Neural progenitor cell (in vitro differentiated cells): Measurements from ENCODE around the gene CDCA4. TPM values are rescaled to one million over a fixed set of nuclear protein-coding genes. Genes with fewer than 3 reads are reported as not detected.

Experiments
- DNase-seq: peaks from one replicate; pipeline ENCODE4 v3.0.0-alpha.2; 2016; ENCODE audit warnings: low spot score
- H2AFZ ChIP-seq: fragments of 200-600 bp; sonication (generic); replicated peaks from 2 replicates; pipeline ENCODE4 v1.6.1; 2016; ENCODE audit warnings: antibody characterized with exemption
- H3F3A ChIP-seq: fragments of 200-600 bp; sonication (generic); 2 replicates; pipeline ENCODE4 v1.6.1; 2016; ENCODE audit warnings: antibody characterized with exemption, low read depth
- H3K27ac ChIP-seq: fragments of 200-600 bp; sonication (generic); 2 replicates; pipeline ENCODE4 v1.5.1; 2016; ENCODE audit warnings: mild to moderate bottlenecking
- H3K27me3 ChIP-seq: fragments of 200-600 bp; sonication (generic); 2 replicates; pipeline ENCODE4 v1.6.1; 2016; ENCODE audit warnings: mild to moderate bottlenecking, moderate library complexity
- H3K36me3 ChIP-seq: fragments of 200-600 bp; sonication (generic); 2 replicates; pipeline ENCODE4 v1.5.1; 2016
- H3K4me1 ChIP-seq: fragments of 200-600 bp; sonication (generic); 2 replicates; pipeline ENCODE4 v1.6.1; 2016; ENCODE audit warnings: mixed run types
- H3K4me2 ChIP-seq: fragments of 200-600 bp; sonication (generic); 2 replicates; pipeline ENCODE4 v1.6.1; 2016
- H3K4me3 ChIP-seq: fragments of 200-600 bp; sonication (generic); 2 replicates; pipeline ENCODE4 v1.5.1; 2016
- H3K79me2 ChIP-seq: fragments of 200-600 bp; sonication (generic); 2 replicates; pipeline ENCODE4 v1.6.1; 2016; ENCODE audit warnings: low read depth
- H3K9ac ChIP-seq: fragments of 200-600 bp; sonication (generic); 2 replicates; pipeline ENCODE4 v1.6.1; 2016
- H3K9me3 ChIP-seq: fragments of 200-600 bp; sonication (generic); 2 replicates; pipeline ENCODE4 v1.5.1; 2016; ENCODE audit warnings: low read depth
- H4K20me1 ChIP-seq: fragments of 200-600 bp; sonication (generic); 2 replicates; pipeline ENCODE4 v1.6.1; 2016; ENCODE audit warnings: low read depth
- H3K27ac Mint-ChIP-seq: 3 replicates; pipeline ENCODE4 v1.8.0; 2021; ENCODE audit warnings: mixed read lengths
- H3K27me3 Mint-ChIP-seq: 2 replicates; pipeline ENCODE4 v1.8.0; 2022; ENCODE audit warnings: low read depth, mild to moderate bottlenecking, inconsistent platforms, moderate library complexity, mixed read lengths; ENCODE audit not compliant: insufficient read depth
- H3K36me3 Mint-ChIP-seq: 3 replicates; pipeline ENCODE4 v1.8.0; 2021; ENCODE audit warnings: mixed read lengths
- H3K4me1 Mint-ChIP-seq: 3 replicates; pipeline ENCODE4 v1.8.0; 2021; ENCODE audit warnings: mixed read lengths
- H3K4me3 Mint-ChIP-seq: 3 replicates; pipeline ENCODE4 v1.8.0; 2021; ENCODE audit warnings: mild to moderate bottlenecking, moderate library complexity, mixed read lengths
- H3K9me3 Mint-ChIP-seq: 3 replicates; pipeline ENCODE4 v1.8.0; 2020; ENCODE audit warnings: mixed read lengths
- CTCF ChIP-seq: fragments of 200-600 bp; sonication (generic); IDR thresholded peaks from 2 replicates; pipeline ENCODE4 v1.5.1; 2017; ENCODE audit warnings: antibody characterized with exemption, mild to moderate bottlenecking
- EZH2 ChIP-seq: fragments of 200-600 bp; sonication (generic); IDR thresholded peaks from 2 replicates; pipeline ENCODE4 v1.6.1; 2017; ENCODE audit warnings: antibody characterized with exemption, mild to moderate bottlenecking, moderate library complexity
- EZH2phosphoT487 ChIP-seq: fragments of 200-600 bp; sonication (generic); IDR thresholded peaks from 2 replicates; pipeline ENCODE4 v1.6.1; 2017; ENCODE audit warnings: antibody characterized with exemption
- total RNA-seq: library from RNA; depleted of rRNA; stranded (reverse); fragments of >200 nt; gene quantifications from 2 replicates; pipeline ENCODE4 v1.2.3, GENCODE V29; 2015; ENCODE audit warnings: low replicate concordance

Gene CDCA4
- total RNA-seq, 1 donor from 2014 or later: 56.6 TPM

DNA sequence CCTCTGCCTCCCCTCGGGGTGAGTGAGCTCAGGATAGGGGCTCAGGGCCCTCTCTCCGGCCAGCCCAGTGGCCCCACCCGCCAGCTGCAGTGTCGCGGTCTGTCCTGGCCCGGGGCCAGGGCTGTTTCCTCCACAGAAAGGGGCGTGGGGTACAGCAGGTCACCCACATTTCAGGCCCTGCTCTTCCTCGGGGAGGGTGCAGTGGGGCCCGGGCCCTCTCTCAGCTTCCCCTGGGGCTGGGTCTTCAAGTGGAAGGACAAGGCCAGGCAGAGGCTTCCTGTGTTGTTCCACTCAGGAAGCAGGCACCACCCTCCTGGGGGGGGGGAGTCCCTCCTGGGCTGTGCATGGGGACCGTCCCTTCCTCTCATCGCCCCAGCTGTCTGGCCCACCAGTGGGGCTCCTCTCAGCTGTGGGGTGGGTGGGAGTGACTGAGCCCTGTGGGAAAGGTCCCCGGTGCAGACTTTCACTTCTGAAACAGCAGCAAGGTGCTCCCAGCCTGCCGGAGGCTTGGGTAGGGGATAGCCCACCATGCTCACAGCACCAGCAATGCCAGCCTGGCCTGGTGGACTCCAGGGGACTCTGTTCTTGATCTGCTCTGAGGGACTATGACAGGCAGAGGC is 40.7 kb upstream of the CDCA4 start:
- H3K79me2 ChIP-seq: no peaks in the 10 kb centered on the region
- Mint-ChIP-seq H3K9me3 (no peaks in the 10 kb centered on the region), H3K27ac (no peak overlapping the region), H3K36me3 (no peaks in the 10 kb centered on the region), H3K4me1 (peaks cover 30% of the 10 kb centered on the region), H3K4me3 (no peak overlapping the region), H3K27me3 (no peaks in the 10 kb centered on the region)
- peaks cover 6% of the 10 kb centered on the region for H3F3A ChIP-seq
- H3K9ac ChIP-seq: no peak overlapping the region
- no peak overlapping the region for H3K4me3 ChIP-seq
- H4K20me1 ChIP-seq: no peaks in the 10 kb centered on the region
- no peaks in the 10 kb centered on the region for H3K36me3 ChIP-seq
- TF ChIP-seq CTCF (no peak), EZH2 (no peak), EZH2phosphoT487 (no peak)
- no peak overlapping the region for H2AFZ ChIP-seq
- H3K4me2 ChIP-seq: no peak overlapping the region
- DNase-seq: no peak
- no peak overlapping the region for H3K27ac ChIP-seq
- H3K27me3 ChIP-seq: peaks cover 6% of the 10 kb centered on the region
- no peaks in the 10 kb centered on the region for H3K9me3 ChIP-seq
- peaks cover 22% of the 10 kb centered on the region for H3K4me1 ChIP-seq

GRCh38 chr14:105060751-105061427 is 40.0 kb upstream of the CDCA4 start:
- Mint-ChIP-seq H3K9me3 (no peaks in the 10 kb centered on the region), H3K27ac (no peak overlapping the region), H3K27me3 (peaks cover 2% of the 10 kb centered on the region), H3K36me3 (no peaks in the 10 kb centered on the region), H3K4me1 (peaks cover 30% of the 10 kb centered on the region), H3K4me3 (no peak overlapping the region)
- no peak for TF ChIP-seq CTCF
- TF ChIP-seq EZH2phosphoT487: no peak
- no peak for TF ChIP-seq EZH2
- DNase-seq: no peak
- no peaks in the 10 kb centered on the region for H4K20me1 ChIP-seq
- H3F3A ChIP-seq: peaks cover 6% of the 10 kb centered on the region
- H3K27me3 ChIP-seq: peaks cover 9% of the 10 kb centered on the region
- H2AFZ ChIP-seq: no peak overlapping the region
- no peak overlapping the region for H3K4me2 ChIP-seq
- no peaks in the 10 kb centered on the region for H3K36me3 ChIP-seq
- H3K4me1 ChIP-seq: peaks cover 29% of the 10 kb centered on the region
- H3K4me3 ChIP-seq: no peak overlapping the region
- H3K79me2 ChIP-seq: no peaks in the 10 kb centered on the region
- H3K9ac ChIP-seq: no peak overlapping the region
- H3K9me3 ChIP-seq: no peaks in the 10 kb centered on the region
- no peak overlapping the region for H3K27ac ChIP-seq

DNA sequence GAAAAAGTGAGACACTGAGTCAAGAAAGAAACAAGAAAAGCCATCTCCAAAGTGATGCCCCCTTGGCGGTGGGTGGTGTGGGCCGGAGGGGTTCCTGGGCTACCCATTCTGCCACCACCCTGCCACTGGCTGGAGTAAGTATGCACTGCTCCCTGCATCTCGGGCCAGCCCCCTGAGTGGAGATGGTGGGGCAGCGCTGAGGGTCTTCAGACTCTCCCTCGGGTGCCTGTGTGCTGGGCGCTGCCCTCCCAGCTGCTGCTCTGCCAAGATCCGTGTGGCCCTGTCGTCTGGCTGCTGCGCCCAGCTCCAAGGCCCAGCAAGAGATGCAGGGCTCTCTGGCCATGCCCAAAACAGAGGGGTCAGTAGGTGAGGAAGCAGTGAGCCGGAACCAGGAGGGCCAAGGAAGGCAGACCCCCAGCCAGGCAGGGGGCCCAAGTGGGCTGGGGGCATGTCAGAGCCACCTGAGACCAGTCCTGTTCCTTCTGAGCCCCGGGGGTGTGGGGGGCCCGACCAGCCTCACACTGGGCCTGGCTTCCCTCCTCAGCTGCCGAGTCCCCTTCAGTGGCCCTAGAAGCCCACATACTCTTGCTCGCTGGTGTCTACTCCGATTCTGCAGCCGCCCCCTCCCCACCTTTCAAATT is 39.2 kb upstream of the CDCA4 start:
- Mint-ChIP-seq H3K9me3 (no peaks in the 10 kb centered on the region), H3K27ac (no peak overlapping the region), H3K27me3 (peaks cover 7% of the 10 kb centered on the region), H3K36me3 (no peaks in the 10 kb centered on the region), H3K4me1 (peaks cover 28% of the 10 kb centered on the region), H3K4me3 (no peak overlapping the region)
- H3K9me3 ChIP-seq: no peaks in the 10 kb centered on the region
- no peak overlapping the region for H3K4me2 ChIP-seq
- no peak for DNase-seq
- TF ChIP-seq CTCF (no peak), EZH2phosphoT487 (no peak), EZH2 (no peak)
- no peak overlapping the region for H3K4me3 ChIP-seq
- H3F3A ChIP-seq: peaks cover 6% of the 10 kb centered on the region
- H3K79me2 ChIP-seq: no peaks in the 10 kb centered on the region
- H3K9ac ChIP-seq: no peak overlapping the region
- H3K27ac ChIP-seq: no peak overlapping the region
- no peaks in the 10 kb centered on the region for H3K36me3 ChIP-seq
- no peak overlapping the region for H2AFZ ChIP-seq
- H3K27me3 ChIP-seq: peaks cover 18% of the 10 kb centered on the region
- H4K20me1 ChIP-seq: no peaks in the 10 kb centered on the region
- H3K4me1 ChIP-seq: peaks cover 24% of the 10 kb centered on the region
